SK-N-MC (cell line): ENCODE results near the gene AMIGO2.

ENCODE experiments used
- EZH2 ChIP-seq: fragments of 200-600 bp; sonication (generic); IDR thresholded peaks from one replicate; pipeline ENCODE4 v1.6.1; 2017; ENCODE audit warnings: antibody characterized with exemption
- FOXP2 ChIP-seq: optimal IDR thresholded peaks from 2 replicates; pipeline ENCODE3; 2011; ENCODE audit warnings: mild to moderate bottlenecking, moderate library complexity; ENCODE audit not compliant: insufficient read depth; ENCODE audit errors: extremely low read length, control extremely low read depth
- POLR2AphosphoS5 ChIP-seq: IDR thresholded peaks from 2 replicates; pipeline ENCODE4 v1.6.1; 2012; ENCODE audit warnings: mild to moderate bottlenecking, low read depth, low read length, borderline replicate concordance

DNA sequence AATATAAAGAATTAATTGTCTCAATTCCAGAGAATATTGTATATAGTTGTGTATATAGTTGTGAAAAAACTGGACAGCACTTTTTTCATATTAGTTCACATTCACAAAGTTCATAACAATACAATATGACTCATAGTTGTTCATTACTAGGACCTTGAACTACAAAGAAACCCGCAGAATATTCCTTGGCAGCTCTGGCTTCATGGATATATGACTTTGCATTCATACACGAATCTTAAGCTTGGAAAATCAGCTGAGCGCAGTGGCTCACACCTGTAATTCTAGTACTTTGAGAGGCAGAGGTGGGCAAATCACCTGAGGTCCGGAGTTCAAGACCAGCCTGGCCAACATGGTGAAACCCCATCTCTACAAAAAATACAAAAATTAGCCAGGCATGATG lies 38.4 kb downstream of the AMIGO2 start:
- no peak for TF ChIP-seq EZH2
- no peak for TF ChIP-seq POLR2AphosphoS5
- no peak for TF ChIP-seq FOXP2
